Vagina (tissue), 2 donors: ENCODE data around the gene PTPRG. TPM values are rescaled to one million over a fixed set of nuclear protein-coding genes. Genes with fewer than 3 reads are reported as not detected.

Experiments
- DNase-seq, 2 donors: peaks; one replicate each; pipeline ENCODE4 v3.0.0-alpha.2; 2017; ENCODE audit errors: extremely low spot score in 2 of 2
- H3K27ac ChIP-seq: fragments of 200-600 bp; sonication (generic); one replicate; pipeline ENCODE4 v1.5.1; 2019
- H3K27me3 ChIP-seq: fragments of 200-600 bp; sonication (generic); one replicate; pipeline ENCODE4 v1.5.1; 2019
- H3K36me3 ChIP-seq, 2 donors: fragments of 200-600 bp; sonication (generic); one replicate each; pipeline ENCODE4 v1.5.1; 2017 to 2019
- H3K4me1 ChIP-seq: fragments of 200-600 bp; sonication (generic); one replicate; pipeline ENCODE4 v1.5.1; 2019
- H3K4me3 ChIP-seq, 2 donors: fragments of 200-600 bp; sonication (generic); 1 replicate in 1 of 2; 2 replicates in 1 of 2; pipeline ENCODE4 v1.5.1; 2016 to 2019
- H3K9me3 ChIP-seq: fragments of 200-600 bp; sonication (generic); one replicate; pipeline ENCODE4 v1.5.1; 2019
- CTCF ChIP-seq, 3 experiments: fragments of 450-650 bp in 2 of 3; fragments of 200-600 bp in 1 of 3; sonication (generic) in 1 of 3; IDR thresholded peaks; one replicate each; pipeline ENCODE4 v1.5.1; 2017 to 2019; ENCODE audit warnings: antibody characterized with exemption in 3 of 3, mild to moderate bottlenecking in 2 of 3, moderate library complexity in 2 of 3
- POLR2A ChIP-seq, 2 donors: fragments of 450-650 bp; IDR thresholded peaks; one replicate each; pipeline ENCODE4 v1.6.1; 2017; ENCODE audit warnings: antibody characterized with exemption in 2 of 2, mild to moderate bottlenecking in 2 of 2, moderate library complexity in 2 of 2
- POLR2AphosphoS5 ChIP-seq, 2 donors: sonication (generic); formaldehyde crosslinking; IDR thresholded peaks; one replicate each; pipeline ENCODE4 v1.9.0; 2017; ENCODE audit warnings: antibody characterized with exemption in 2 of 2, mild to moderate bottlenecking in 2 of 2, low read depth in 1 of 2; ENCODE audit not compliant: insufficient read depth in 1 of 2
- intact Hi-C: fragments of 100-400 bp; cut with DNase I; formaldehyde crosslinking; loops from one replicate; pipeline ENCODE4 v1.15.1; 2023
- total RNA-seq: library from RNA; depleted of rRNA; stranded (reverse); fragments of >200 nt; gene quantifications from one replicate; pipeline ENCODE4 v1.2.3, GENCODE V29; 2016

PTPRG gene
- total RNA-seq, 1 donor from 2014 or later: 47.6 TPM

DNA sequence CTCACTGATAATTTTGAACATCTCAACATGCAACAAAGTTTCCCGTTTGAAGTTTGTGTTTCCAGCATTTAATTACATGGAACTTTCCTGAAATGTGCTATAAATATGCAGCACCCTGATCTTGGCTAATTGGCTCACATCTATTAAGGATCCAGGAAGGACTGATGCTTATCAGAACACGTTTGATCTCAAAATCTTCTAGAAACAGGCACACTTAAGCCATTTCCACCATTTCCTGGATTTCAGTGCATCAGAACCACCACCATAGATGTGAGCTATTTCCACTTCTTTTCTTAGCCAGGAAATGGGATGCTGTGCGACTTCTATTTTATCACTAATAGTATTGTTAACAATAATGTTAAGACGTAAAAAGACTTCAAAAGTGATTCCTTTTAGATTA is 583.1 kb downstream of the PTPRG start:
- Histone ChIP-seq H3K27me3 (no peaks in the 10 kb centered on the region), H3K4me1 (no peaks in the 10 kb centered on the region), H3K4me3 (no peak overlapping the region), H3K9me3 (no peaks in the 10 kb centered on the region), H3K27ac (no peak overlapping the region), H3K36me3 (no peaks in the 10 kb centered on the region)
- TF ChIP-seq POLR2AphosphoS5 (IDR thresholded peaks at IDR 0.05; ENCODE audit: insufficient read depth in 1 of 2, low read depth in 1 of 2) (peak in 1 of 2 donors; percentile 48), CTCF (IDR thresholded peaks at IDR 0.05) (no peak)
- intact Hi-C loops: no loop called here
- no peak for DNase-seq

- Histone ChIP-seq H3K9me3 (no peaks in the 10 kb centered on the region), H3K4me1 (no peaks in the 10 kb centered on the region), H3K27ac (no peak overlapping the region), H3K4me3 (no peak overlapping the region), H3K36me3 (no peaks in the 10 kb centered on the region), H3K27me3 (no peaks in the 10 kb centered on the region)
- intact Hi-C loops: no loop called here
- no peak for DNase-seq
- no peak for TF ChIP-seq POLR2AphosphoS5 (IDR thresholded peaks at IDR 0.05; ENCODE audit: insufficient read depth in 1 of 2, low read depth in 1 of 2)
- no peak for TF ChIP-seq POLR2A (IDR thresholded peaks at IDR 0.05)
- no peak for TF ChIP-seq CTCF (IDR thresholded peaks at IDR 0.05)
Observed at GRCh38 chr3:62145086-62145757, 583.9 kb downstream of the PTPRG start.

DNA sequence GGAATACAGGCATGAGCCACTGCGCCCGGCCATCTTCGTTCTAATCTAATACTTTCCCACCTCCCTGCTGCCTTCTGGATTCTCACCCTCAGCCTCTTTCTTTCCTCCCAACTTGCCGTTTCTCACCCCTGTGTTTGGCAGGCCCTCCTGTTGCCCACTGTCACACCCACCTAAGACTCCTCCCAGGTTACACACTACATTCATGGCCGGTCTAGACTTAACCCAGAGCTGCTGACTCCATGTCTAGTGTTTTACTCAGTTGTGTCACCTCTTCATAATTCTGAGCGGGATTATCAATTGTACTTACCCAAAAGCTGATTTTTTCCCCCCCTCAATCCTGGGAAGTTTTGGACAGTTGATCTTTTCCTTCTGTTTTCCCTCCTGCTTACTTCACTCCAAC is 588.2 kb downstream of the PTPRG start:
- no peak overlapping the region for H3K27ac ChIP-seq
- no peaks in the 10 kb centered on the region for H3K27me3 ChIP-seq
- no peaks in the 10 kb centered on the region for H3K36me3 ChIP-seq

DNA sequence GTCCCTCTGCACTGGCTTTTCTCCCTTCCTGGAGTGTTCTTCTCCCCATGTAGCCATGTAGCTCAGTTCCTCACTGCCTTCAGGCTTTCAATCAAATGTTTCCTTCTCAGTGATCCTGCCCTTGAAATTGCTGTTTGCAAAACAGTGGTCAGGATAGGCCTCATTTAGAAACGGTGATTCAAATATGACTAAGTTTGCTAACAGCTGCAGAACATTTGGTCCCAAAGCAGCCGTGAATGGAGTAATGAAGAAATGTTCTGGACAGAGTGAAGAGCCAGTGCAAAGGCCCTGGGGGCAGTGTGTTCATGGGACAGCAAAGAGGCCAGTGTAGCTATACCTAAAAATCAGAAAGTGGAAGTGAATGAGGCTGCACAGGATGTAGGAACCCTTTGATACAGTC is 588.6 kb downstream of the PTPRG start:
- intact Hi-C loops: no loop called here
- no peak overlapping the region for H3K27ac ChIP-seq
- DNase-seq: no peak
- H3K27me3 ChIP-seq: no peaks in the 10 kb centered on the region
- no peaks in the 10 kb centered on the region for H3K9me3 ChIP-seq
- no peak overlapping the region for H3K4me3 ChIP-seq
- H3K36me3 ChIP-seq: no peaks in the 10 kb centered on the region
- TF ChIP-seq CTCF (IDR thresholded peaks at IDR 0.05): no peak
- no peak for TF ChIP-seq POLR2A (IDR thresholded peaks at IDR 0.05)
- no peak for TF ChIP-seq POLR2AphosphoS5 (IDR thresholded peaks at IDR 0.05; ENCODE audit: insufficient read depth in 1 of 2, low read depth in 1 of 2)
- H3K4me1 ChIP-seq: no peaks in the 10 kb centered on the region

More for the DNA sequence above, 588.2 kb downstream of the PTPRG start:
- Histone ChIP-seq H3K9me3 (no peaks in the 10 kb centered on the region), H3K4me1 (no peaks in the 10 kb centered on the region), H3K4me3 (no peak overlapping the region)
- TF ChIP-seq CTCF (IDR thresholded peaks at IDR 0.05) (no peak), POLR2A (IDR thresholded peaks at IDR 0.05) (no peak), POLR2AphosphoS5 (IDR thresholded peaks at IDR 0.05; ENCODE audit: insufficient read depth in 1 of 2, low read depth in 1 of 2) (no peak)
- no peak for DNase-seq
- intact Hi-C loops: no loop called here

GRCh38 chr3:62151591-62151990 is 590.2 kb downstream of the PTPRG start:
- H3K4me3 ChIP-seq: no peak overlapping the region
- H3K27me3 ChIP-seq: no peaks in the 10 kb centered on the region
- H3K4me1 ChIP-seq: no peaks in the 10 kb centered on the region
- no peak for DNase-seq
- TF ChIP-seq CTCF (IDR thresholded peaks at IDR 0.05) (no peak), POLR2A (IDR thresholded peaks at IDR 0.05) (no peak), POLR2AphosphoS5 (IDR thresholded peaks at IDR 0.05; ENCODE audit: insufficient read depth in 1 of 2, low read depth in 1 of 2) (no peak)
- H3K27ac ChIP-seq: no peak overlapping the region
- intact Hi-C loops: no loop called here
- no peaks in the 10 kb centered on the region for H3K9me3 ChIP-seq
- no peaks in the 10 kb centered on the region for H3K36me3 ChIP-seq
